Stimulated activated CD4-positive, alpha-beta T cell treated with anti-CD3 and anti-CD28 coated beads, Interleukin-1b, Interleukin-23, amount 100 ng/mL, for 24 hours (primary cell): ENCODE results near the gene DHRS4L2.
"Not testable (repeated sequence)": the region's sequence is repeated elsewhere in the genome, so short reads cannot be mapped to it uniquely, and the experiment has no call there.

Experiments
- DNase-seq, 4 experiments: peaks; one replicate each; pipeline ENCODE4 v3.0.0-alpha.2; 2020; ENCODE audit warnings: low read depth in 4 of 4, low spot score in 1 of 4

DHRS4L2 gene

DNA sequence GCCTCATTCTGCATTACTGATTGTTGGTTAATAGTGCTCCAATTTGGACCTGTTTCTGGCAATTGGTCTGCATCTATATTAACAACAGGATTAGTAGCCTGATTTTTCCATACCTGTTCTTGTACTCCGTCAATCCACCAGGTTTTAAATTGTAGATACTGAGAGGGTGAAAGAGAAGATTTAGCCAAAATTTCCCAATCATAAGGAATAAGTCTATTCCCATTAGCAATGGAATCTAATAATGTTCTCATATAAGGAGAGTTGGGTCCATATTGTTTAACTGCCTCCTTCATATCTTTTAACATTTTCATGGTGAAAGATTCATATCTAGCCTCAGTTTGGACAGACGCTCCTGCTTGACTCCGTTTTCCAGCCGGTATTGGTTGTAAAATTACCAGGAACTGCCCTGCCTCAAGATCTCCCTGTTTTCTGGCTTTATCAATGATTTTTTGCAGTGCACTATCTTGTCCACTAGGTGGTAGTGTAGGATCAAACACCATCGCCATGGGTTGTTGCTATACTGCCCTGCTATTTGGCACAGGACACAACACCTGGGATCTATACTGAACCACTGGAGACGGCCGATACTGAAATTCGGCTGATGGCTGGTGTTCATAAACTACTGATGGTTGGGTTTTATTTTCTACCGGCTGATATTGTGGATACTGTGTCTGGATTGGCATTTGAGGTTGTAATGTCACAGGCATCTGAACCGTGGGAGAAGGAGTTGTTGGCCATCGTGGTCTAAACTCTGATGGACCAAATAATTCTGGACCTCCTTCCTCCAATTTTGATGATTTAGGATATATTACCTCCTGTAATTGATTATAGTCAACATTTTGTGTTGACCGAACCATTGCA, 25.2 kb downstream of the DHRS4L2 start:
- DNase-seq = peak in 3 of 4 experiments; percentile 13 to 18 (median 14)

- not testable (repeated sequence) for DNase-seq
Measured at GRCh38 chr14:24015745-24016144, 27.0 kb downstream of the DHRS4L2 start.

GRCh38 chr14:24018978-24019377, 30.2 kb downstream of the DHRS4L2 start:
- DNase-seq = not testable (repeated sequence)

DNA sequence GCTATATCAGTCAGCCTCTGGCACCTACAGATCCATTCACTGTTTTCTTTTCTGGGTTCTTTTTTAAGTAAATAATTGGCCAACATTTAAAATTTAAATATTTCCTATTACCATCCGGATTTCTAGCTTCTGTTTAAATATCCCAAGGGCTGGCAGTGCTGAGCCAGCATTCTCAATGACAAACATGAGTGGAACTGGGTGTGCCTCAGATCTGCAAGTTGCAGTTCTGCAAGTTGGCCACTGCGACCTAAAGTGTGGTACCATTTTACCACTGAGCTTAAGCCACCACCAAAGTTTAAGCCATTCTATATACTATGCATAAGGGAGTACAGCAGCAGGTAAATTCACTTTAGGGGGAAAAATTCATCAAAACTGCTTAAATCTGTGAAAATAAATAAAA, 31.2 kb downstream of the DHRS4L2 start:
- DNase-seq = not testable (repeated sequence)

DNA sequence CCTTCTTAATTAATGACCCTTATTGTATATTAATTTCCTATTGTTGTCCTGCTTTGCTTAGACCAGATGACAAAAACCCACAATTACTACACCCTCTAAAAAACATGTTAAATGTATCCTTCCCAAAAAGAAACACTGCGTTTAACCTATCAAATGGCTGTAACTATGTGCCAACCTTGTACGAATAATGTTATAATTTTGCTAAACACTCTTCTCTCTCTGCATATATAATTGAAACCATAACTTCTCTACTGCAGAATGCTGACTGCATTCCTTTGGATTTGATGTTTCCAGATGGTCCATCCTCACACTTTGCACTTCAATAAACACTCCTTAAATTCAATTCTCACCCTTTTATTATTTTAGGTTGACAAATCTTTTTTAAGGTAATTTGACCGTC, 31.8 kb downstream of the DHRS4L2 start:
- DNase-seq = not testable (repeated sequence)

GRCh38 chr14:24024939-24025418, 36.2 kb downstream of the DHRS4L2 start:
- not testable (repeated sequence) for DNase-seq

- not testable (repeated sequence) for DNase-seq
Measured at GRCh38 chr14:24029687-24030086, 41.0 kb downstream of the DHRS4L2 start.

DNA sequence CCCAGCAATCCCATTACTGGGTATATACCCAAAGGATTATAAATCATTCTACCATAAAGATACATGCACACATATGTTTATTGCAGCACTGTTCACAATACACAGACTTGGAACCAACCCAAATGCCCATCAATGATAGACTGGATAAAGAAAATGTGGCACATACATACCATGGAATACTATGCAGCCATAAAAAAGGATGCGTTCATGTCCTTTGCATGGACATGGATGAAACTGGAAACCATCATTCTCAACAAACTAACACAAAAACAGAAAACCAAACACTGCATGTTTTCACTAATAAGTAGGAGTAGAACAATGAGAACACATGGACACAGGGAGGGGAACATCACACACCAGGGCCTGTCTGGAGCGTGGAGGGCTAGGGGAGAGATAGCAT, 42.6 kb downstream of the DHRS4L2 start:
- DNase-seq = not testable (repeated sequence)

- no peak for DNase-seq
Measured at GRCh38 chr14:24032727-24033418, 44.1 kb downstream of the DHRS4L2 start.

- not testable (repeated sequence) for DNase-seq
Measured at GRCh38 chr14:24035769-24036168, 47.0 kb downstream of the DHRS4L2 start.

DNA sequence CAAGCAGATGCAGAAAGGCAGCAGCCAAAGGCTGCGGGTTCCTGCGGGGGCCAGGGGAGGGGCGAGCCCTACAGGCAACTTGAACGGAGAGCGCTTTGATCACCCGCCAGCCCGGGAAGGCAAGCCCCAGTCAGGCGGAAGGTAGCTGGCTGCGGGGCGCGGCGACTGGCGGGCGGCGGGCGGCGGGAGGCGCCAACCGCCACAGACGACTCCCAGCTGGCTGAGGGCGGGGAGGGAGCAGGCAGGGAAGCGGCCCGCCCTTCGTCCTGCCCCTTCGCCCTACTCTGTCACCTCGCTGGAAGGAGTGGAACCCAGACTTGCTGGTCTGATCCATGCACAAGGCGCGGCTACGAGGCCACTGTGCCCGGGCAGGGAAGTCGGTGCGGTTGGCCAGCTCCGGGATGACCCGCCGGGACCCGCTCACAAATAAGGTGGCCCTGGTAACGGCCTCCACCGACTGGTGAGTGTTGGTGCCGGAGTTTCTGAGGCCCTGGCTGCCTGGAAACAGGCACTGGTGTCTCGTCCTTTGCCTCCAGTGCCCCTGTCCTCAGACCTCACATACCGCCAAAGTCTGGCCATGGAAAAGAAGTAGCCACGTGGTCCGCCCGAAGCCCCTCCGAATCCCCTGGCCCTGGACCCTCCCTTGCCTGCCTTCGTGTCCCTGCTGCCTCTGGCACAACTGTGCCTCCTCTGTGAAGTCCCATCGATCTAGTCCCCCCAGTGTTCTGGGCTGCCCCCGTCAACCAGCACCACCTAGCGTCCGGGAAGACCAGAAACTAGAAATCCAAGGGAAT, 47.6 kb downstream of the DHRS4L2 start:
- peak in 2 of 4 experiments; percentile 46 to 51 for DNase-seq

- DNase-seq = not testable (repeated sequence)
Measured at GRCh38 chr14:24036963-24037657, 48.4 kb downstream of the DHRS4L2 start.

DNA sequence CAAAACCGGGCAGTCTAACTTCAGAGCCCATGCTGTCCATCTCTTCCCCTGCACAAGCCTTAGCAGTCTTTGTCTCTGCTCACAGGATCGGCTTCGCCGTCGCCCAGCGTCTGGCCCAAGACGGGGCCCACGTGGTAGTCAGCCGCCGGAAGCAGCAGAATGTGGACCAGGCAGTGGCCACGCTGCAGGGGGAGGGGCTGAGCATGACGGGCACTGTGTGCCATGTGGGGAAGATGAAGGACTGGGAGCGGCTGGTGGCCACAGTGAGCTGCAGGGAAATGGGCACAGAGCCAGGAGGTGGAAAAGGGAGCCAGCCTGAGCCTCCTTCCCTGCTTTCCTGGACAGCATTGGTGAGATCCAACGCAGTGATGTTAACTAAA, 48.9 kb downstream of the DHRS4L2 start:
- DNase-seq = no peak

DNA sequence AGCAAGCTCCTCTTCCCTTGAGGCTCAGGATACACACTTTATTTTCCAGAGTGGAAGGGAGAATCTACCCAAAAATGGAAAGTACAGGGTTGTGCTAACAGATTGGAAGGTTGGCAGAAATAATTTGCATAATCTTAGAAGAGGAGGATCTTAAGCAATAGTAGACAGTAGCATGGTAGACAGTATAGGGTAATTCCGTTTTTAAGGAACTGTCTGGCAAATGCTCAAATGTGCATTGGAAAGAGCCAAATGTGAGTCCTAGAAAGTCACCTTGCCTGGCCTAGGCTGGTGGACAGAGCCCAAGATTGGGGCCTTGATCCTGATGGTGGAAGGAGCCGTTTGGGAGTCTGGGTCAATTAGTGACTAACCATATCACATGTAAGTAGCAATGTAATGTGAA, 50.0 kb downstream of the DHRS4L2 start:
- DNase-seq = no peak

DNA sequence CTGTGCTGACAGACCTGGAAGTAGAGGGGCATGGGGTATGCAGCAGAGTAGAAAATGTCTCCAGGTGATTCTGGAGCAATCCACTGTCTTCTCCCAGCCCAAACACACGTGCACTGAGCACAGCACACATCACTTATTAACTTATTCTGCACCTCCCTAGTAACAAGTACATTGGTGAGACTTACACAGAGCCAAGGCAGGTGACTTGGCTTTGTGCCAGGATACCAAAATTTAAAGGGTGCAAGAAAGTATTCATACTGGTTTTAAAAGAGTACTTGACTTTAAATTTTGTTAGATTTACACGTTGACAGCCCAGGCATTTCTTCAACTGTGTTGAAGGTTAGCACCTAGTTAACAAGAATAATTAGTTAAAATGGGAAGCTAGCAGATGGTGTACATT, 52.0 kb downstream of the DHRS4L2 start:
- DNase-seq = no peak

DNA sequence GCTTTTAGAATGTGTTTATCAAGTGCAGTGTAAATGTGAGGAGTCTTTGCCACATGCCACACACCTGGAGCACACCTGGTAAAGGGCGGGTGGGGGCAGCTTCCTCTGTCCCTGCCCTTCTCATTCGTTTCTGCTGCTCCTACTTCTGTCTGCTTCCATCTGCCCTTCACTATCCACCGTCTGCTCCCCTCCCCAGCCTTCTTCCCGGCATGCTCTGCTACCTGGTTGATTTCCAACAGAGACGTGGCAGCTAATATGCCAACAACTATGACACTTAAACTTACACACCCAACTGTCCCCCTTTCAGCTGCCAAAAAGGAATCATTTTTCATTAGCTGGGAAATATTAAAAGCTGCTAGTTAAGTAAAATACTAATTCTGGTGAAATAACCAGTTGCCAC, 54.0 kb downstream of the DHRS4L2 start:
- DNase-seq = no peak

GRCh38 chr14:24049002-24049401, 60.3 kb downstream of the DHRS4L2 start:
- not testable (repeated sequence) for DNase-seq

DNA sequence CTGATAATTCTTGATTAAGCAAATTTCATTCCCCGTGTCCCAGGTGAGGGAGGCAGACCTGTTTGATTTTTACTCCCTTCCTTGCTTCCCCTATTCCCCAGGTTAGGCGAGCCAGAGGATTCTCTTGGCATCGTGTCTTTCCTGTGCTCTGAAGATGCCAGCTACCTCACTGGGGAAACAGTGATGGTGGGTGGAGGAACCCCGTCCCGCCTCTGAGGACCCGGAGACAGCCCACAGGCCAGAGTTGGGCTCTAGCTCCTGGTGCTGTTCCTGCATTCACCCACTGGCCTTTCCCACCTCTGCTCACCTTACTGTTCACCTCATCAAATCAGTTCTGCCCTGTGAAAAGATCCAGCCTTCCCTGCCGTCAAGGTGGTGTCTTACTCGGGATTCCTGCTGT, 62.0 kb downstream of the DHRS4L2 start:
- not testable (repeated sequence) for DNase-seq

DNA sequence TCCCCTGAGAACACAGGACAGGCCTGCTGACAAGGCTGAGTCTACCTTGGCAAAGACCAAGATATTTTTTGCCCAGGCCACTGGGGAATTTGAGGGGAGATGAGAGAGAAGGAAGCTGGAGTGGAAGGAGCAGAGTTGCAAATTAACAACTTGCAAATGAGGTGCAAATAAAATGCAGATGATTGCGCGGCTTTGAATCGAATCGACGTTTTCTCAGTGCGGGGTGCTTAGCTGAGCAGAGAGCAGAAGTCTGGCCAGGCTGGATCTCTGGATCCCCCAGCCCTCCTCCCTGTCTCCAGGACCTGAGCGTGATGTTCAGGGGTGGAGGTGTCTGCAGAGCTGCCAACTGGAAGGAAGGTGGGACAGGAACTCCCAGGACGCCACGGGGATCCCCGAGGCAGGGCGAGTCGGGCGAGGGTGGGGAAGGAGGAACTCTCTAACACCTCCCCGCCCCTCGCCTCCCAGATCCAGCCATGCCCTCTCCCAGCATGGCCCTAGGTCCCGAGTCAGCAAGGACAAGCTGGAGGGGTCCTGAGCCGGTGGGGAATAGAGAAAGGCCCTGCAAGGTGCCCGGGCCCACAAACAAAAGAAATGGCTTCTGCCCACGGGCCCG, 62.6 kb downstream of the DHRS4L2 start:
- no peak for DNase-seq
